CD4-positive, alpha-beta T cell treated with Interleukin-6 at 100 ng/mL for 8 hours (primary cell): ENCODE results near the gene OR6N1.

Experiments used
- DNase-seq: peaks from one replicate; pipeline ENCODE4 v3.0.0-alpha.2; 2020; ENCODE audit warnings: mixed read lengths, low spot score

Gene OR6N1

DNA sequence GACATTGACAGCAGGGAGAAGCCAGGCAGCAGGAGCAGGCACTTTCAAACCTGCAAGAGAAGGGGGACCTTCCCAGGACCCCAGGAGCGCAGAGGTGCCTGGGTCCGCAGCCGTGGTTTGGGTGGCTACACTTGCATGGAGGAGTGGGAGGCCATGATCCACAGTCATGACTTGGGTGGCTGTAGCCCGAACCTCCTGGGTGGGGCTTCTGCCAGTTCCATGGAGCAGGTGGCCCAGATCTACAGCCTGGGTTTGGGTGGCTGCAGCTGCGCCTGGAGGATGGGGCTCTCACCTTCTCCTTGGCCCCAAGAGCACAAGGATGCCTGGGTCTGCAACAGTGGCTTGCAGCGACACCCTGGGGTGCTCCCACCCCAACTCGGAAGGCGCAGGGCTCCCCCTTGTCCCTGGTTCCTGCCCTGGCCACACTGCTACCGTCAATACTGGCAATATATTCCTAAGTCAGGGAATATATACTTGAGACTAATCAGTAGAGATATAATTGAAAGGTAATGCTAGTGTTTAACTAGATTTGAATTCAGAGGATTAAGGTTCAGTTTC, 19.8 kb downstream of the OR6N1 start:
- no peak for DNase-seq

- DNase-seq = no peak
These were observed 36.1 kb downstream of the OR6N1 start for GRCh38 chr1:158735848-158736247.

GRCh38 chr1:158732524-158732923, 39.5 kb downstream of the OR6N1 start:
- no peak for DNase-seq

- no peak for DNase-seq
These were observed 40.3 kb downstream of the OR6N1 start for GRCh38 chr1:158731707-158732106.

DNA sequence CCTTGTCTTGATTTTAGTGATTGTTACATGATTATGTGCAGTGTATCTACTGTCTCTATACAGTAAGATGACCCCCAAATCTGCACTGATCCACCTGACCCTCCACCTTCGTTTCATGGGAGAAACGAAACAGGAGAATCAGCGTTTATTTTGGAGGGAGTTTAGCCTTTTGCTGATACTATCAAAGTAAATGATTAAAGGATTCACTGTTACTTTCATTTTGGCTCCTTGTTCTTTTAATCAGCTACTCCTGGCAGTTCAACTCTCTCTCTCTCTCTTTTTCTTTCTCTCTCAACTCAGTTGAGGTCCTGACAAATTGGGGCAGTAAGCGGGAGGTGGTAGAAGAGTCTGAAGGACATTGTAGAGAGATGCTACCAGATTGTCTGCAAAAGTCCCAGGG, 41.5 kb downstream of the OR6N1 start:
- no peak for DNase-seq

DNA sequence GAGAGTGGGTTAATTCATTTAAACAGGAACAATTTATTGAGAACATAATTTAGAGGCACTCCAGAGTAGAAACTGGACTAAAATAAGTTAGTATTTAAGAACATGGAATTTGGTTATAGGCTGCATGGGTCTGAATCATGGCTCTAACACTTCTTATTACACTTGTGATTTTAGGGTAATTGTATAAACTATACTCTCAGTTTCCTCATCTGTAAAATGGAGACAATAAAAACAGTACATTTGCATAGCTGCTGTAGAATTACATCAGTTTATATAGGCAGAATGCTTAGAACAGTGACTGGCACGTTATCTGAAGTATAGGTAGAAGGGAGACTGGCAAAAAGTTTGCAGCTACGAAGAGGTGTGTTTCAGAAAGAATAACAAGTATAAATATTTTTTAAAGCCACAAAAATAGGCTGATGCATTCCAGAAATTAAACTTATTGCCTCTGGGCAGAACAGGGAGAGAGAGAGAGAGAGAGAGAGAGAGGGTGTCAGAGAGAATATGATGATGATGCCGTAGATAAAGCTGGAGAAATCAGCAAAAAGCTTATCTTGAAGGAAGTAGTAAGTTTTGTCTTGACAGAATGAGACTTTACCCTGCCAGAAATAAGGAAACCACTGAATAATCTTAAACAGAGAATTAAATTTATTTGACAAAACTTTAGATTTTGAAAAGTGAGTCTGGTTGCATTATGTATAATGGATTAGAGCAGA, 43.3 kb downstream of the OR6N1 start:
- DNase-seq = no peak

- DNase-seq = no peak
These were observed 47.6 kb downstream of the OR6N1 start for GRCh38 chr1:158724442-158724841.

DNA sequence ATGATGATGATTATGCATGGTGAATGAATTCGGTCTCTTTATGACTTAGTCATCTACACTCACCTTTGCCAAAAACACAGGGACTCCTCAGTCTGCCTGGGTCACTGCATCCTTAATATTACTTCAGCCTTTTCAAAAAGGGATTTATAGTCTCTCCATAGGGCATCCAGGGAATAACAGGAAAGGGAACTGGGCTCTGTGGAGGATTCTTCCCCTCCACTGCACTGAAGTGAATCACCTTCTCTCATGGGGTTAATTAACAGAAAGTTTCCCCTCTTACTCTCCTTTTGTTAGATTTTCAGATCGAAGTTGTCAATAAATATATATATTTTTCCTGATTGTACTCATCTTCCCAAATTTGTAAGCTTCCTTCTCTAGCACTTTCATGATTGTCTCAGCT, 51.4 kb downstream of the OR6N1 start, which contains the start of gene OR6K3:
Gene OR6K3, minus strand, starts transcription at position 101 of the 400 bp plus-strand sequence. CDS start 2,605 bp downstream, outside the sequence.
- no peak for DNase-seq

DNA sequence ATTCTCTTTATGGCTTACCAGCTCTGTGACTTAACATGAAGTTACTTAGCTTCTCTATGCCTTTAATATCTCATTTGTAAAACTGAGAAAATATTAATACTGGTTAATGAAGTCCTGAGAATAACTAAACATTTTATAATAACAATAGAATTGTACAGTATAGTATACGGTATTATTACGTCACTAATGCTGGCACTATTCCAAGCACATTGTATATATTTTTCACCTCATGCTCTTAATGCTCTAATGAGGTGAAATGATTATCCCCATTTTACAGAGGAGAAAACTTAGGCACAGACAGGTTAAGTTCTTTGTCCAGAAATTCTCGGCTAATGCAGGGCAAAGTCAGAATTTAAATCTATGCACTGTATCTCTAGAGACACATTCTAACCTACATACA, 52.3 kb downstream of the OR6N1 start:
- no peak for DNase-seq

DNA sequence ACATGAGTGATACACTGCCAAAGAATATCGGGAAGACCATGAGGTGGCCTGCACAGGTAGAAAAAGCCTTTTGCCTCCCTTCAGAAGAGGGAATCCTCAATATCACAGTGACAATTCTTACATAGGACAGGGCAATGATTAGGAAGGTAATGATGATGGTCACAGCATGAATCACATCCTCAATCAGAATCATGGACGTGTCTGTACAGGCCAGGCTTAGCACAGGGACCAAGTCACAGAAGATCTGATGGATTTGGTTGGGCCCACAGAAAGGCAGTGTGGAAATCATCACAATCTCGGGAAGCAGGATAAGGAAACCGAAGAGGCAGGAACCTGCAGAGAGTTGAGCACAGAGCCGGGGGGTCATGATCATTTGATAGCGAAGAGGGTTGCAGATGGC, 54.7 kb downstream of the OR6N1 start:
- no peak for DNase-seq

- DNase-seq = no peak
These were observed 55.7 kb downstream of the OR6N1 start for GRCh38 chr1:158716335-158716734.

DNA sequence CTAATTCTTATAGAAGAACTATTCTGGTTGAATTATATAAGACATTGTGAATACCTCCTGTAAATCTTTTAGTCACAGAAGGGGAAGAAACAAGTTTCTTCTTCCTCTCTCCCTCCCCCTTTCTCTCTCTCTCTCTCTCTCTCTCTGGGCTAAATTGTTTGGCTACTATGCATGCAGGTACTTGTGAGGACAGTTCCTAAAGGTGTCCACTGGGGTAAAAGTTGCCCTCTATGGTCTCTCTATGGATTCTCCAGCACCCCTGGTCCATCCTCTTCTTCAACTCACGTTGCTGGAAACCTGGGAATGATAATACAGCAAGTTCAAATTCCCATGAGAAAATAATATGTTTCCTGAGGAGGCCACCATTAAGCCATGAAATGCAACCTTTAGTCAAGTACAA, 57.2 kb downstream of the OR6N1 start:
- no peak for DNase-seq
